Bronchial epithelial cell (primary cell): ENCODE data around the gene PRR16. TPM values are rescaled to one million over a fixed set of nuclear protein-coding genes. Genes with fewer than 3 reads are reported as not detected.
A peak's percentile ranks its signal among the peaks of the same experiment; 100 is the strongest.

Experiments
- DNase-seq: peaks from one replicate; pipeline ENCODE4 v3.0.0-alpha.2; 2010; ENCODE audit warnings: low read depth
- FAIRE-seq: peaks from 2 replicates; lab custom pipeline; 2011; peaks lifted over from hg19 to GRCh38; lab: Jason Lieb, UNC
- H3K27me3 ChIP-seq: 2 replicates; pipeline ENCODE4 v1.5.1; 2011; ENCODE audit warnings: low read length; ENCODE audit not compliant: control insufficient read depth, insufficient read depth
- H3K36me3 ChIP-seq: 2 replicates; pipeline ENCODE4 v1.5.1; 2011; ENCODE audit warnings: low read length; ENCODE audit not compliant: control insufficient read depth, insufficient read depth
- H3K4me3 ChIP-seq: 2 replicates; pipeline ENCODE4 v1.5.1; 2011; ENCODE audit warnings: mild to moderate bottlenecking, low read depth, low read length, control low read depth
- total RNA-seq: library from RNA; depleted of rRNA; stranded (reverse); fragments of >200 nt; gene quantifications from 2 replicates; pipeline ENCODE4 v1.2.1, GENCODE V29; 2014
- TF ChIP-seq, protein P1 (sequence below): IDR thresholded peaks from 2 replicates; pipeline ENCODE4 v1.5.1; 2011; ENCODE audit warnings: mild to moderate bottlenecking, moderate library complexity, low read length, control low read depth, inconsistent platforms; ENCODE audit not compliant: insufficient read depth, severe bottlenecking

The PRR16 gene
- total RNA-seq, 1 donor from 2014 or later = 0.53 TPM

DNA sequence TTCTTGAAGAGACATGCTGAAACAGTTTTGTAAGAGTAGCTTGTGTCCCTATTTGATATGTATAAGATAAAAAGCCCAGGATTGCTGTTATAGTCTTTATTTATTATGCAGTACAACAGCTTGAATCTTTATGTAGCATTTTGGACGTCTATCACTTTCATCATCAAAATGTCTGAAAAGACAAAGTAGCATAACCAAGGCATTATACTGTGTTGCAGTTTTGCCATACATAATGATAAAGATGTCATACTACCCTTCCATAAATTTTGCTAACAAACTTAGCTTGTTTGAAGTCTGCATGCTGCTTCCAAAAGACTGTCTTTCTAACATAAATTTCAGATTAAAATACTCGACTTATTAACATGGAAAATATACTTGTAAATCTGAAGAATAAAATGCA lies 127.8 kb downstream of the PRR16 start:
- FAIRE-seq (no peak), DNase-seq (no peak)
- no peaks in the 10 kb centered on the region for H3K27me3 ChIP-seq
- TF ChIP-seq, protein P1, sequence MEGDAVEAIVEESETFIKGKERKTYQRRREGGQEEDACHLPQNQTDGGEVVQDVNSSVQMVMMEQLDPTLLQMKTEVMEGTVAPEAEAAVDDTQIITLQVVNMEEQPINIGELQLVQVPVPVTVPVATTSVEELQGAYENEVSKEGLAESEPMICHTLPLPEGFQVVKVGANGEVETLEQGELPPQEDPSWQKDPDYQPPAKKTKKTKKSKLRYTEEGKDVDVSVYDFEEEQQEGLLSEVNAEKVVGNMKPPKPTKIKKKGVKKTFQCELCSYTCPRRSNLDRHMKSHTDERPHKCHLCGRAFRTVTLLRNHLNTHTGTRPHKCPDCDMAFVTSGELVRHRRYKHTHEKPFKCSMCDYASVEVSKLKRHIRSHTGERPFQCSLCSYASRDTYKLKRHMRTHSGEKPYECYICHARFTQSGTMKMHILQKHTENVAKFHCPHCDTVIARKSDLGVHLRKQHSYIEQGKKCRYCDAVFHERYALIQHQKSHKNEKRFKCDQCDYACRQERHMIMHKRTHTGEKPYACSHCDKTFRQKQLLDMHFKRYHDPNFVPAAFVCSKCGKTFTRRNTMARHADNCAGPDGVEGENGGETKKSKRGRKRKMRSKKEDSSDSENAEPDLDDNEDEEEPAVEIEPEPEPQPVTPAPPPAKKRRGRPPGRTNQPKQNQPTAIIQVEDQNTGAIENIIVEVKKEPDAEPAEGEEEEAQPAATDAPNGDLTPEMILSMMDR = no peak
- no peak overlapping the region for H3K4me3 ChIP-seq
- H3K36me3 ChIP-seq = no peaks in the 10 kb centered on the region

DNA sequence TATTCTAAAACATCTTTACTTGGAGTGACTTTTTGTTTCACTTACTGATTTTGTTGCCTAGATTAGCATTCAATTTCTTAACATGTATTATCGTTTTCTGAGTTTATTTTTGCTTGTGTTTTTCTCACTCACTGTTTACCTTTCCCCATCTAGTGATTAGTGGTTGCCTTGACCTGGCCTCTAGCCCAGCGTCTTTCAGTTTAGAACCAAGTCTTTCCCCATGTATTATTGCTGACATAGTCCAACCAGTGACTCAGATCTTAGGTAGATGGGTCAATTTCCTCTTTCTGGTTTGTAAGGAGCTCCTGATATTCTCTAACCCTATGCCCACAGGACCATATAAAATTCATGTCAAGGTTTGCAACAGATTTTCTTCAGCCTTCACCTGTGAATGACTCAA lies 135.5 kb downstream of the PRR16 start:
- FAIRE-seq = no peak
- Histone ChIP-seq H3K4me3 (no peak overlapping the region), H3K36me3 (no peaks in the 10 kb centered on the region), H3K27me3 (no peaks in the 10 kb centered on the region)
- peak; percentile 90 for DNase-seq
- TF ChIP-seq, protein P1 = no peak

DNA sequence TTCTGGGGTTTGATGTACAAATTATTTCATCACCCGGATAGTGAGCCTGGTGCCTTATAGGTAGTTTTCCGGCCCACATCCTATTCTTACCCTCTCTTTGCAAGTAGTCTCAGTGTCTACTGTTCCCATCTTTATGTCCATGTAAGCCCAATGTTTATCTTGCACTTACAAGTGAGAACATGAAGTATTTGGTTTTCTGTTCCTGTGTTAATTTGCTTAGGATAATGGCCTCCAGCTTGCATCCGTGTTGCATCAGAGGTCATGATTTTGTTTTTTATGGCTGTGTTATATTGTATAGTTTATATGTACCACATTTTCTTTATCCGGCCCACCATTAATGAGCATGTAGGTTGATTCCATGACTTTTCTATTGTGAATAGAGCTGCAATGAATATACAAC lies 136.5 kb downstream of the PRR16 start:
- FAIRE-seq = no peak

DNA sequence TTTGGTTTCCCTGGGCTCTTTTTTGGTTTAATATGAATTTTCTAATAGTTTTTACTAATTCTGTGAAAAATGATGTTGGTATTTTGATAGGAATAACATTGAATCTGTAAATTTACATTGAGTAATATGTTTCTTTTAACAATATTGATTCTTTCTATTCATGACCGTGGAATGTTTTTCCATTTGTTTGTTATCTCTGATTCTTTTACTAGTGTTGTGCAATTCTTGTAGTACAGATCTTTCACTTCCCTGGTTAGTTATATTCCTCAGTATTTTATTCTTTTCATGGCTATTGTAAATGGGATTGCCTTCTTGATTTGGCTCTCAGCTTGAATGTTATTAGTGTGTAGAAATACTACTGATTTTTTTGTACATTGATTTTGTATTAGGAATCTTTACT lies 137.9 kb downstream of the PRR16 start:
- H3K36me3 ChIP-seq = no peaks in the 10 kb centered on the region
- no peaks in the 10 kb centered on the region for H3K27me3 ChIP-seq
- TF ChIP-seq, protein P1 = no peak
- FAIRE-seq (no peak), DNase-seq (no peak)
- no peak overlapping the region for H3K4me3 ChIP-seq

More for the DNA sequence above, 136.5 kb downstream of the PRR16 start:
- no peaks in the 10 kb centered on the region for H3K27me3 ChIP-seq
- H3K36me3 ChIP-seq = no peaks in the 10 kb centered on the region
- TF ChIP-seq, protein P1 = no peak
- DNase-seq = peak; percentile 58
- no peak overlapping the region for H3K4me3 ChIP-seq

DNA sequence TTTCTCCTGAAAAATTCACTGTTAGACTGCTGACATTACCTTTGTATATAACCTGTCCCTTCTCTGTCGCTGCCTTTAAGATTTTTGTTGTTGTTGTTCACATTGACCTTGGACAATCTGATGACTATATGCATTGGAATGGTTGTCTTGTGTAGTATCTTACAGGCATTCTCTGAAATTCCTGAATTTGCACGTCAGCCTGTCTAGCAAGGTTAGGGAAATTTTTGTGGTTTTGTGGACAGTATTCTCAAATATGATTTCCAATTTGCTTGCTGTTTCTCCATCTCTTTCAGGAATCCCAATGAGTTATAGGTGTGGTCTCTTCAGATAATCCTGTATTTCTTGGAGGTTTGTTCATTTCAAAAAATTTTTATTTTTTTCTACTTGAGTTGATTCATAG lies 140.8 kb downstream of the PRR16 start:
- TF ChIP-seq, protein P1 = no peak
- no peaks in the 10 kb centered on the region for H3K27me3 ChIP-seq
- no peaks in the 10 kb centered on the region for H3K36me3 ChIP-seq
- FAIRE-seq (no peak), DNase-seq (peak; percentile 88)
- H3K4me3 ChIP-seq = no peak overlapping the region
